OCI-LY7 (cell line): ENCODE measurements around the gene MATCAP1.

ENCODE experiments used
- CTCF ChIP-seq: fragments of 200-600 bp; sonication (generic); conservative IDR thresholded peaks from 2 replicates; pipeline ENCODE4 v1.5.1; 2014; ENCODE audit warnings: mild to moderate bottlenecking, antibody characterized with exemption, low read length, moderate library complexity, mixed read lengths
- EZH2phosphoT487 ChIP-seq: fragments of 200-600 bp; sonication (generic); IDR thresholded peaks from 2 replicates; pipeline ENCODE4 v1.6.1; 2018; ENCODE audit warnings: low read depth, borderline replicate concordance, mild to moderate bottlenecking, mixed run types, antibody characterized with exemption, low read length, moderate library complexity, mixed read lengths

- TF ChIP-seq CTCF = no peak
- TF ChIP-seq EZH2phosphoT487 = no peak
These were observed 46.2 kb downstream of the MATCAP1 start for GRCh38 chr16:67137605-67138004.
